ENCODE measurements around the gene RAB8B.

- no peak for TF ChIP-seq POLR2AphosphoS5 (IDR thresholded peaks at IDR 0.05; ENCODE audit: low read depth, low read length)
- TF ChIP-seq, protein P1, sequence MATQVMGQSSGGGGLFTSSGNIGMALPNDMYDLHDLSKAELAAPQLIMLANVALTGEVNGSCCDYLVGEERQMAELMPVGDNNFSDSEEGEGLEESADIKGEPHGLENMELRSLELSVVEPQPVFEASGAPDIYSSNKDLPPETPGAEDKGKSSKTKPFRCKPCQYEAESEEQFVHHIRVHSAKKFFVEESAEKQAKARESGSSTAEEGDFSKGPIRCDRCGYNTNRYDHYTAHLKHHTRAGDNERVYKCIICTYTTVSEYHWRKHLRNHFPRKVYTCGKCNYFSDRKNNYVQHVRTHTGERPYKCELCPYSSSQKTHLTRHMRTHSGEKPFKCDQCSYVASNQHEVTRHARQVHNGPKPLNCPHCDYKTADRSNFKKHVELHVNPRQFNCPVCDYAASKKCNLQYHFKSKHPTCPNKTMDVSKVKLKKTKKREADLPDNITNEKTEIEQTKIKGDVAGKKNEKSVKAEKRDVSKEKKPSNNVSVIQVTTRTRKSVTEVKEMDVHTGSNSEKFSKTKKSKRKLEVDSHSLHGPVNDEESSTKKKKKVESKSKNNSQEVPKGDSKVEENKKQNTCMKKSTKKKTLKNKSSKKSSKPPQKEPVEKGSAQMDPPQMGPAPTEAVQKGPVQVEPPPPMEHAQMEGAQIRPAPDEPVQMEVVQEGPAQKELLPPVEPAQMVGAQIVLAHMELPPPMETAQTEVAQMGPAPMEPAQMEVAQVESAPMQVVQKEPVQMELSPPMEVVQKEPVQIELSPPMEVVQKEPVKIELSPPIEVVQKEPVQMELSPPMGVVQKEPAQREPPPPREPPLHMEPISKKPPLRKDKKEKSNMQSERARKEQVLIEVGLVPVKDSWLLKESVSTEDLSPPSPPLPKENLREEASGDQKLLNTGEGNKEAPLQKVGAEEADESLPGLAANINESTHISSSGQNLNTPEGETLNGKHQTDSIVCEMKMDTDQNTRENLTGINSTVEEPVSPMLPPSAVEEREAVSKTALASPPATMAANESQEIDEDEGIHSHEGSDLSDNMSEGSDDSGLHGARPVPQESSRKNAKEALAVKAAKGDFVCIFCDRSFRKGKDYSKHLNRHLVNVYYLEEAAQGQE (IDR thresholded peaks at IDR 0.05; ENCODE audit: insufficient read depth in 1 of 2, low read depth in 2 of 2, low read length in 2 of 2): no peak
- TF ChIP-seq SIN3A (IDR thresholded peaks at IDR 0.05; ENCODE audit: borderline replicate concordance, insufficient read depth, low read length): no peak
Observed at GRCh38 chr15:63295341-63295740, 105.9 kb downstream of the RAB8B start.
